Measurements from ENCODE around the gene TMEM63A.
"Not testable (repeated sequence)": the region's sequence is repeated elsewhere in the genome, so short reads cannot be mapped to it uniquely, and the experiment has no call there.

Gene TMEM63A

GRCh38 chr1:225811622-225812487 lies 70.3 kb downstream of the TMEM63A start:
- no peaks in the 10 kb centered on the region for H3K9me3 ChIP-seq (ENCODE audit: low read length)

GRCh38 chr1:225810579-225811538 lies 71.3 kb downstream of the TMEM63A start:
- Histone ChIP-seq H3K4me1 (ENCODE audit: insufficient read depth, low read length) (peaks cover 47% of the 10 kb centered on the region), H3K4me3 (ENCODE audit: low read depth in 1 of 2, low read length in 2 of 2) (peak overlapping the region; percentile 56 to 66), H3K9ac (ENCODE audit: low read length) (peak overlapping the region; percentile 41), H3K27ac (ENCODE audit: low read depth, low read length) (peak overlapping the region; percentile 67)
- H3K36me3 ChIP-seq (ENCODE audit: insufficient read depth, low read length); H3K9me3 ChIP-seq (ENCODE audit: low read length); H3K27me3 ChIP-seq (ENCODE audit: control insufficient read depth in 1 of 2, insufficient read depth in 2 of 2, low read length in 2 of 2): not testable (repeated sequence)

More at GRCh38 chr1:225811622-225812487, 70.3 kb downstream of the TMEM63A start:
- Histone ChIP-seq H3K9ac (ENCODE audit: low read length) (peak overlapping the region; percentile 41), H3K27me3 (ENCODE audit: control insufficient read depth in 1 of 2, insufficient read depth in 2 of 2, low read length in 2 of 2) (no peaks in the 10 kb centered on the region), H3K4me1 (ENCODE audit: insufficient read depth, low read length) (peaks cover 57% of the 10 kb centered on the region), H3K4me3 (ENCODE audit: low read depth in 1 of 2, low read length in 2 of 2) (peak overlapping the region; percentile 37 to 66), H3K27ac (ENCODE audit: low read depth, low read length) (peak overlapping the region; percentile 48), H3K36me3 (ENCODE audit: insufficient read depth, low read length) (no peaks in the 10 kb centered on the region)

GRCh38 chr1:225809842-225810578 lies 72.2 kb downstream of the TMEM63A start, which contains the start of gene EPHX1:
EPHX1 (plus strand) TSS chr1:225810124; CDS start chr1:225828730, 18,606 bp downstream.
- Histone ChIP-seq H3K9me3 (ENCODE audit: low read length) (no peaks in the 10 kb centered on the region), H3K4me1 (ENCODE audit: insufficient read depth, low read length) (peaks cover 41% of the 10 kb centered on the region), H3K27ac (ENCODE audit: low read depth, low read length) (peak within 1 kb of the TSS; percentile 67), H3K9ac (ENCODE audit: low read length) (peak within 1 kb of the TSS; percentile 41), H3K36me3 (ENCODE audit: insufficient read depth, low read length) (no peaks in the 10 kb centered on the region), H3K4me3 (ENCODE audit: low read depth in 1 of 2, low read length in 2 of 2) (peak within 1 kb of the TSS; percentile 56 to 66), H3K27me3 (ENCODE audit: control insufficient read depth in 1 of 2, insufficient read depth in 2 of 2, low read length in 2 of 2) (no peaks in the 10 kb centered on the region)

- no peaks in the 10 kb centered on the region for H3K36me3 ChIP-seq (ENCODE audit: insufficient read depth, low read length)
- no peaks in the 10 kb centered on the region for H3K27me3 ChIP-seq (ENCODE audit: control insufficient read depth in 1 of 2, insufficient read depth in 2 of 2, low read length in 2 of 2)
- no peak overlapping the region for H3K9ac ChIP-seq (ENCODE audit: low read length)
- peaks cover 23% of the 10 kb centered on the region for H3K4me1 ChIP-seq (ENCODE audit: insufficient read depth, low read length)
- H3K9me3 ChIP-seq (ENCODE audit: low read length), result no peaks in the 10 kb centered on the region
- H3K27ac ChIP-seq (ENCODE audit: low read depth, low read length), result no peak overlapping the region
- H3K4me3 ChIP-seq (ENCODE audit: low read depth in 1 of 2, low read length in 2 of 2), result no peak overlapping the region
Observed at GRCh38 chr1:225808136-225808535, 74.0 kb downstream of the TMEM63A start.

- H3K4me3 ChIP-seq (ENCODE audit: low read depth in 1 of 2, low read length in 2 of 2); H3K9me3 ChIP-seq (ENCODE audit: low read length); H3K9ac ChIP-seq (ENCODE audit: low read length); H3K4me1 ChIP-seq (ENCODE audit: insufficient read depth, low read length); H3K27ac ChIP-seq (ENCODE audit: low read depth, low read length); H3K36me3 ChIP-seq (ENCODE audit: insufficient read depth, low read length); H3K27me3 ChIP-seq (ENCODE audit: control insufficient read depth in 1 of 2, insufficient read depth in 2 of 2, low read length in 2 of 2): not testable (repeated sequence)
Observed at GRCh38 chr1:225806736-225807135, 75.4 kb downstream of the TMEM63A start.

GRCh38 chr1:225806249-225806648 lies 75.9 kb downstream of the TMEM63A start:
- Histone ChIP-seq H3K4me3 (ENCODE audit: low read depth in 1 of 2, low read length in 2 of 2) (no peak overlapping the region), H3K4me1 (ENCODE audit: insufficient read depth, low read length) (peaks cover 4% of the 10 kb centered on the region), H3K9me3 (ENCODE audit: low read length) (no peaks in the 10 kb centered on the region), H3K9ac (ENCODE audit: low read length) (no peak overlapping the region), H3K36me3 (ENCODE audit: insufficient read depth, low read length) (no peaks in the 10 kb centered on the region), H3K27me3 (ENCODE audit: control insufficient read depth in 1 of 2, insufficient read depth in 2 of 2, low read length in 2 of 2) (no peaks in the 10 kb centered on the region), H3K27ac (ENCODE audit: low read depth, low read length) (no peak overlapping the region)

- H3K27ac ChIP-seq (ENCODE audit: low read depth, low read length); H3K4me3 ChIP-seq (ENCODE audit: low read depth in 1 of 2, low read length in 2 of 2); H3K9me3 ChIP-seq (ENCODE audit: low read length); H3K27me3 ChIP-seq (ENCODE audit: control insufficient read depth in 1 of 2, insufficient read depth in 2 of 2, low read length in 2 of 2); H3K36me3 ChIP-seq (ENCODE audit: insufficient read depth, low read length); H3K9ac ChIP-seq (ENCODE audit: low read length); H3K4me1 ChIP-seq (ENCODE audit: insufficient read depth, low read length): not testable (repeated sequence)
Observed at GRCh38 chr1:225801146-225801545, 81.0 kb downstream of the TMEM63A start.

GRCh38 chr1:225796097-225796496 lies 86.1 kb downstream of the TMEM63A start:
- not testable (repeated sequence) for H3K27ac ChIP-seq (ENCODE audit: low read depth, low read length); H3K27me3 ChIP-seq (ENCODE audit: control insufficient read depth in 1 of 2, insufficient read depth in 2 of 2, low read length in 2 of 2); H3K4me1 ChIP-seq (ENCODE audit: insufficient read depth, low read length); H3K36me3 ChIP-seq (ENCODE audit: insufficient read depth, low read length); H3K9ac ChIP-seq (ENCODE audit: low read length); H3K9me3 ChIP-seq (ENCODE audit: low read length); H3K4me3 ChIP-seq (ENCODE audit: low read depth in 1 of 2, low read length in 2 of 2)

All from muscle layer of colon (tissue), 2 donors.